Loucy (cell line): ENCODE data around the gene C17orf67.

ENCODE experiments used
- H2AFZ ChIP-seq: fragments of 200-600 bp; sonication (generic); 2 replicates; pipeline ENCODE4 v1.6.0; 2016; ENCODE audit warnings: antibody characterized with exemption, mild to moderate bottlenecking, low read length, moderate library complexity
- H3F3A ChIP-seq: fragments of 200-600 bp; 2 replicates; pipeline ENCODE4 v1.6.0; 2016; ENCODE audit warnings: antibody characterized with exemption, low read depth, mild to moderate bottlenecking
- H3K27me3 ChIP-seq: fragments of 200-600 bp; sonication (generic); 2 replicates; pipeline ENCODE4 v1.6.1; 2014; ENCODE audit warnings: low read length, mild to moderate bottlenecking; ENCODE audit not compliant: insufficient read depth, poor library complexity, severe bottlenecking
- H3K36me3 ChIP-seq: fragments of 200-600 bp; sonication (generic); 2 replicates; pipeline ENCODE4 v1.6.1; 2016; ENCODE audit warnings: low read length; ENCODE audit not compliant: insufficient read depth
- H3K4me1 ChIP-seq: fragments of 200-600 bp; sonication (generic); 2 replicates; pipeline ENCODE4 v1.5.1; 2014; ENCODE audit warnings: low read length, mild to moderate bottlenecking; ENCODE audit not compliant: insufficient read depth, poor library complexity, severe bottlenecking
- H3K4me2 ChIP-seq: fragments of 200-600 bp; sonication (generic); 2 replicates; pipeline ENCODE4 v1.6.0; 2014; ENCODE audit warnings: antibody characterized with exemption, low read length, low read depth, mild to moderate bottlenecking; ENCODE audit not compliant: poor library complexity, severe bottlenecking
- H3K4me3 ChIP-seq: fragments of 200-600 bp; sonication (generic); 2 replicates; pipeline ENCODE4 v1.5.1; 2014; ENCODE audit warnings: low read length, mild to moderate bottlenecking, mixed read lengths; ENCODE audit not compliant: poor library complexity, severe bottlenecking
- H3K79me2 ChIP-seq: fragments of 200-600 bp; sonication (generic); 2 replicates; pipeline ENCODE4 v1.6.1; 2014; ENCODE audit warnings: low read length; ENCODE audit not compliant: insufficient read depth
- H3K9ac ChIP-seq: fragments of 200-600 bp; sonication (generic); 2 replicates; pipeline ENCODE4 v1.6.0; 2014; ENCODE audit warnings: mild to moderate bottlenecking, low read depth, low read length, moderate library complexity; ENCODE audit not compliant: poor library complexity, severe bottlenecking
- H3K9me2 ChIP-seq: fragments of 200-600 bp; sonication (generic); replicated peaks from 2 replicates; pipeline ENCODE4 v1.6.1; 2016; ENCODE audit warnings: low read depth, low read length, mixed read lengths
- H3K9me3 ChIP-seq: fragments of 200-600 bp; sonication (generic); 2 replicates; pipeline ENCODE4 v1.6.1; 2014; ENCODE audit warnings: mild to moderate bottlenecking, antibody characterized with exemption, low read length, low read depth; ENCODE audit not compliant: insufficient read depth
- H4K20me1 ChIP-seq: fragments of 200-600 bp; sonication (generic); 2 replicates; pipeline ENCODE4 v1.6.0; 2014; ENCODE audit warnings: antibody characterized with exemption, low read length, mild to moderate bottlenecking; ENCODE audit not compliant: insufficient read depth, poor library complexity, severe bottlenecking
- CTCF ChIP-seq: fragments of 200-600 bp; sonication (generic); conservative IDR thresholded peaks from 2 replicates; pipeline ENCODE4 v1.5.1; 2014; ENCODE audit warnings: mild to moderate bottlenecking, antibody characterized with exemption, low read length
- EZH2phosphoT487 ChIP-seq: fragments of 200-600 bp; IDR thresholded peaks from 2 replicates; pipeline ENCODE4 v1.6.1; 2018; ENCODE audit warnings: antibody characterized with exemption, mild to moderate bottlenecking, moderate library complexity, borderline replicate concordance

C17orf67 gene

GRCh38 chr17:56807723-56808122 is 26.0 kb downstream of the C17orf67 start:
- no peak overlapping the region for H3K4me2 ChIP-seq
- no peaks in the 10 kb centered on the region for H3F3A ChIP-seq
- H3K9me2 ChIP-seq, result no peaks in the 10 kb centered on the region
- no peak overlapping the region for H2AFZ ChIP-seq
- H3K79me2 ChIP-seq, result no peaks in the 10 kb centered on the region
- H3K4me3 ChIP-seq, result no peak overlapping the region
- H3K4me1 ChIP-seq, result peaks cover 12% of the 10 kb centered on the region
- H3K36me3 ChIP-seq, result no peaks in the 10 kb centered on the region
- TF ChIP-seq CTCF, result no peak
- no peak for TF ChIP-seq EZH2phosphoT487
- H3K9me3 ChIP-seq, result no peaks in the 10 kb centered on the region
- no peaks in the 10 kb centered on the region for H4K20me1 ChIP-seq
- no peaks in the 10 kb centered on the region for H3K27me3 ChIP-seq
- no peak overlapping the region for H3K9ac ChIP-seq

DNA sequence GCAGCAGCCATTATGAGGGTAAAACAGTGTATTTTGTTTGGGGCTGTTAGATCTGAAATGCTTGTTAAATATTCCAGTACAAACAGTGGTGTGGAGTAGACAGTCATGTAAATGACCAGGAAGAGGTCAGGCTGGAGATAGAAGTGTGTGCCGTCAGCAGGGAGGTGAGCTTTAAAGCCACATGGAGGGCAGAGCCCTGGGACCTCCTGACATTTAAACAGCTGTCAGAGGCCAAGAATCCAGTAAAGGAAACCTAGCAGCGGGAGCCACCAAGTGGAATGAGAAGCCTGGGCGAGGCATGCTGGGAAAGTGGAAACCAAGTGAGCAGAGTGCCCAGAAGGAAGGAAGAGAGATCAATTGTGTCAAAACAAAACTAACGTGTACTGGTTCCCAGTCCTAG is 26.8 kb downstream of the C17orf67 start:
- Histone ChIP-seq H3K4me1 (peaks cover 15% of the 10 kb centered on the region), H3F3A (no peaks in the 10 kb centered on the region), H3K79me2 (no peaks in the 10 kb centered on the region), H3K9me2 (no peaks in the 10 kb centered on the region), H3K4me3 (no peak overlapping the region), H3K9ac (no peak overlapping the region), H3K36me3 (no peaks in the 10 kb centered on the region), H2AFZ (peak overlapping the region; percentile 9; the same call in 1 of the 2 replicates), H3K4me2 (no peak overlapping the region), H3K9me3 (no peaks in the 10 kb centered on the region), H3K27me3 (no peaks in the 10 kb centered on the region), H4K20me1 (no peaks in the 10 kb centered on the region)
- no peak for TF ChIP-seq EZH2phosphoT487
- TF ChIP-seq CTCF, result no peak

DNA sequence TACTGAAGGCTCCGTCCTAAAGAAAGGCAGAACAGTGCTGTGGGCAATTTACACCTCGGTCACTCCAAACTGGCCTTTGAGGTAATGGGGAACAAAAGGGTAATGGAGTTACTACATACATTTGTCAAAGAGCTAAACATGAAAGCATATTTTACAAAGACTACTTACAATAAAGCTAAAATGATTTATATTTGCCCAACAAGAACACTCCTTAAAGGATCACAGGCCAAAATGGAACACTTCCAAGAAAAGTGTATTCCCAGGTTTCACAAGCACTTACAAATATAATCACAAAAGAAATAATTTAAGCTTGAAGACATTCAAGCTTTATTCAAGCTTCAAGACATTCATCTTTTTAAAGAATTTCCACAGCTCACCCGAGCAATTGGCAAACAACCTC is 29.3 kb downstream of the C17orf67 start:
- no peak overlapping the region for H2AFZ ChIP-seq
- H3K9me3 ChIP-seq, result no peaks in the 10 kb centered on the region
- H3K36me3 ChIP-seq, result no peaks in the 10 kb centered on the region
- H3K27me3 ChIP-seq, result no peaks in the 10 kb centered on the region
- H3K4me1 ChIP-seq, result peaks cover 18% of the 10 kb centered on the region
- H3K4me3 ChIP-seq, result no peak overlapping the region
- no peak overlapping the region for H3K9ac ChIP-seq
- no peaks in the 10 kb centered on the region for H4K20me1 ChIP-seq
- no peaks in the 10 kb centered on the region for H3F3A ChIP-seq
- no peaks in the 10 kb centered on the region for H3K79me2 ChIP-seq
- H3K9me2 ChIP-seq, result no peaks in the 10 kb centered on the region
- no peak overlapping the region for H3K4me2 ChIP-seq
- TF ChIP-seq CTCF (no peak), EZH2phosphoT487 (no peak)
